ENCODE results near the gene LMF1.

The LMF1 gene

GRCh38 chr16:972316-973002 is 1.7 kb upstream of the LMF1 start:
- TF ChIP-seq CTCF (IDR thresholded peaks at IDR 0.05; ENCODE audit: low read depth, low read length), result no peak
- no peak for DNase-seq (ENCODE audit: low read depth in 2 of 2)
- H3K4me3 ChIP-seq (replicated peaks in 1 of 2; ENCODE audit: low read depth in 2 of 2, low read length in 2 of 2), result no peak overlapping the region

GRCh38 chr16:971981-972315 is 1.2 kb upstream of the LMF1 start:
- no peak for TF ChIP-seq CTCF (IDR thresholded peaks at IDR 0.05; ENCODE audit: low read depth, low read length)
- DNase-seq (ENCODE audit: low read depth in 2 of 2), result no peak

GRCh38 chr16:971582-971905 is 760 bp upstream of the LMF1 start:
- DNase-seq (ENCODE audit: low read depth in 2 of 2), result no peak
- no peak for TF ChIP-seq CTCF (IDR thresholded peaks at IDR 0.05; ENCODE audit: low read depth, low read length)
- H3K4me3 ChIP-seq (replicated peaks in 1 of 2; ENCODE audit: low read depth in 2 of 2, low read length in 2 of 2), result no peak overlapping the region

More at GRCh38 chr16:971981-972315, 1.2 kb upstream of the LMF1 start:
- H3K4me3 ChIP-seq (replicated peaks in 1 of 2; ENCODE audit: low read depth in 2 of 2, low read length in 2 of 2), result no peak overlapping the region

GRCh38 chr16:970386-970765 is 408 bp downstream of the LMF1 start:
- TF ChIP-seq CTCF (IDR thresholded peaks at IDR 0.05; ENCODE audit: low read depth, low read length), result no peak
- peak overlapping the region; percentile 67 to 80 for H3K4me3 ChIP-seq (replicated peaks in 1 of 2; ENCODE audit: low read depth in 2 of 2, low read length in 2 of 2)
- DNase-seq (ENCODE audit: low read depth in 2 of 2), result no peak

GRCh38 chr16:969508-970385 is 1.0 kb downstream of the LMF1 start:
- DNase-seq (ENCODE audit: low read depth in 2 of 2), result peak; percentile 24 to 35

GRCh38 chr16:968620-969019 is 2.2 kb downstream of the LMF1 start:
- no peak overlapping the region for H3K4me3 ChIP-seq (replicated peaks in 1 of 2; ENCODE audit: low read depth in 2 of 2, low read length in 2 of 2)
- TF ChIP-seq CTCF (IDR thresholded peaks at IDR 0.05; ENCODE audit: low read depth, low read length), result no peak
- no peak for DNase-seq (ENCODE audit: low read depth in 2 of 2)

More at GRCh38 chr16:969508-970385, 1.0 kb downstream of the LMF1 start:
- H3K4me3 ChIP-seq (replicated peaks in 1 of 2; ENCODE audit: low read depth in 2 of 2, low read length in 2 of 2), result peak overlapping the region; percentile 67 to 80
- no peak for TF ChIP-seq CTCF (IDR thresholded peaks at IDR 0.05; ENCODE audit: low read depth, low read length)
